Measurements from ENCODE around the gene CDH24.
A peak's percentile ranks its signal among the peaks of the same experiment; 100 is the strongest.

DNA sequence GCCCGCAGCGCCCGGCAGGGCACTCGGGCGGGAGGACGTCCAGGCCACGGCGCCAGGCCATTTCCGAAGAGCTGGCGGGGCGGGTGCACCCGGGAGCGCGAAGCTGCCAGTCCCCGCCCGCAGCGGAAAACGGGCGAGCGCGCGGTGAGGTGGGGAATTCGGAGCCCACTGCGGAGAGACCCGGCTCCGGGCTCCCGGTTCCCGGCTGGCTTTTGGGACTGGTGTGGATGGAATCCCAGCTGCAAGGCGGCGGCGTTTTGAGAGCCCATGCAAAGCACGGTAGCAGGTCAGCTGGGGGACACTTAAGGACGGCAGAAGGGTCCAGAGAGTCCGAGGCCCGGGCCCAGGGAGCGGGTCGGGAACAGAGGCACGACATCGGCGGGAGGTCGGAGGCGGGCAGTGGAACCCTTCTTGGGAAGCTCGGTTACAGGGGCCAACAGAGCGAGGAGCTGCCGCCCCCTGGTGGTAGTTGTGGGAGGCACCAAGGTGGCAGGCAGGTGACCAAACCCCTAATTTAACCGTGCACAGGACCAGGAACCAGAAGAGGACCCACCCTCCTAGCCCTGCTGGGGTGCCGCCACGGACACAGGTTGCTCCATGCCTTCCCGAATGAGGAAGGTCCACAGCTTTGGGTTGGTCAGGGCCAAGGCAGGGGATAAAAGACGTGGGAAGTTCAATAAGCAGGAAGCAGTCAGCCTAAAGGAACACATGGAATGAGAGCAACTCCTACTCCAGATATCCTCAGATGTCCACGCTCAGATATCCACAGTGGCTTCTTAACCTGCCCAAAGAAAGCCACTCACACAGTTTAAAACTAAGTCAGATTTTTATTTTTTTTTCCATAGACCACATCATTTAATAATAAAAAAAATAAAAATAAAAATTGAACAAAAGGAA is 685 bp upstream of the CDH24 start:
- TF ChIP-seq CHD4 (IDR thresholded peaks at IDR 0.05; ENCODE audit: borderline replicate concordance) (no peak), MAZ (IDR thresholded peaks at IDR 0.05; ENCODE audit: borderline replicate concordance, low read depth, low read length) (no peak), SMC3 (IDR thresholded peaks at IDR 0.05) (peak; percentile 85)

Data from A549 (cell line).